ENCODE measurements around the gene SLC35E2B.
"Not testable (repeated sequence)": the region's sequence is repeated elsewhere in the genome, so short reads cannot be mapped to it uniquely, and the experiment has no call there.

DNA sequence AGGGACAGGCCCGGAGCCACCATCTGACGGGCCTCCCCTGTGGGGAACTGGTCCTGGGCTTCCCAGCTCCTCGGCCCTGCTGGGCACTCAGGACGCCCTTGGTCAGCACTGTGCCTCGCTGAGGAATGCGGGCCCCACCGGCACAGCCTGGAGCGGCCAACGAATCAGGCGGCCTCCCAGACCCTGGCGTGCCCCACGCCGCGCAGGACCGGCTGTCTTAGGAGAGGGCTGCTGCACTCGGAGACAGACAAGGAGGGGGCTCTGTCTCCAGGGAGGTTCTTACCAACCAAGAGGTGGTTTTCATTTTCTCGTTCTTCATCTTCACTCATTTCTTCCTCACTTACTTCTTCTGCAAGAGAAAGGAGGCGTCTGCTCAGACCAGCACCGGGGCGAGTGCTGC is 15.3 kb upstream of the SLC35E2B start:
- TF ChIP-seq POLR2A (IDR thresholded peaks at IDR 0.05; ENCODE audit: low read depth, low read length); POLR2AphosphoS5 (IDR thresholded peaks at IDR 0.05; ENCODE audit: low read depth, low read length); TAF1 (IDR thresholded peaks at IDR 0.05; ENCODE audit: borderline replicate concordance, low read depth, low read length): not testable (repeated sequence)

Measured in GM12892 (cell line).